Measurements from ENCODE around the gene RABGAP1.

RABGAP1 gene

DNA sequence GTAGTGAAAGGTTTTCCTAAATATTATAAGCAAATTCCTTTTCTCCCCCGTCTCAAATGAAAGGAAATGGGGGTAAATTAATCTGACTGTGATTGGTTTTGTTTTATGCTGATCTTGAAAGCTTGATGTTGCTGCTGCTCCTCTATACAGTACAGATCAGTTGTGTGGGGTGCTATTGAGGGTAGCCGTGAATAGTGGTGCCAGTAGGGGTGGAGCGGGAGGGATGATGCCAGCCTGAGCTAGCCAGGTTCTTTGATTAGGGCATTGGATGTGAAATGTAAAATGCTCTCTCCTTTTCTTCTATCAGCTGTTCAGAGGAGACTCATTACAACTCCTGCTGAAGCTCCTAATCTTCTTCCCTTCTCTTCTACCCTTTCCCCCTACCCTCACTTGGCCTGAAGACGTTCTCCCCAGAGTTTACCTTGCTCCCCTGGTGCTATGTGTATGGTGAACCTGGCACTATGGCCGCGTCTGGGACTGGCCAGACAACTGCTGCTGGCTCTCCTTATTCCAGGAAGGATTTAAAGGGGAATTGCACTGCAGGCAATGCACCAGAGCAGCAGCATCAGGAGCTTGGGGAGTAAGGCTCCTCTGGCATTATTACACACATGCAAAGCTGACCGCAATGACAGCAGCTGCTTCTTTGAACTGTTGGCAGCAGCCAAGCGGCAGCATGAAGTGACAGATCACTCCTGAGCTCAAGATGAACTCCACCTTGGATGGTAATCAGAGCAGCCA, 93.2 kb downstream of the RABGAP1 start:
- DNase-seq (ENCODE audit: low read depth), result no peak
- no peak overlapping the region for H3K4me3 ChIP-seq (ENCODE audit: low read depth, low read length)
- TF ChIP-seq, protein P1, sequence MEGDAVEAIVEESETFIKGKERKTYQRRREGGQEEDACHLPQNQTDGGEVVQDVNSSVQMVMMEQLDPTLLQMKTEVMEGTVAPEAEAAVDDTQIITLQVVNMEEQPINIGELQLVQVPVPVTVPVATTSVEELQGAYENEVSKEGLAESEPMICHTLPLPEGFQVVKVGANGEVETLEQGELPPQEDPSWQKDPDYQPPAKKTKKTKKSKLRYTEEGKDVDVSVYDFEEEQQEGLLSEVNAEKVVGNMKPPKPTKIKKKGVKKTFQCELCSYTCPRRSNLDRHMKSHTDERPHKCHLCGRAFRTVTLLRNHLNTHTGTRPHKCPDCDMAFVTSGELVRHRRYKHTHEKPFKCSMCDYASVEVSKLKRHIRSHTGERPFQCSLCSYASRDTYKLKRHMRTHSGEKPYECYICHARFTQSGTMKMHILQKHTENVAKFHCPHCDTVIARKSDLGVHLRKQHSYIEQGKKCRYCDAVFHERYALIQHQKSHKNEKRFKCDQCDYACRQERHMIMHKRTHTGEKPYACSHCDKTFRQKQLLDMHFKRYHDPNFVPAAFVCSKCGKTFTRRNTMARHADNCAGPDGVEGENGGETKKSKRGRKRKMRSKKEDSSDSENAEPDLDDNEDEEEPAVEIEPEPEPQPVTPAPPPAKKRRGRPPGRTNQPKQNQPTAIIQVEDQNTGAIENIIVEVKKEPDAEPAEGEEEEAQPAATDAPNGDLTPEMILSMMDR (IDR thresholded peaks at IDR 0.05; ENCODE audit: low read depth, low read length, missing control alignments), result no peak

DNA sequence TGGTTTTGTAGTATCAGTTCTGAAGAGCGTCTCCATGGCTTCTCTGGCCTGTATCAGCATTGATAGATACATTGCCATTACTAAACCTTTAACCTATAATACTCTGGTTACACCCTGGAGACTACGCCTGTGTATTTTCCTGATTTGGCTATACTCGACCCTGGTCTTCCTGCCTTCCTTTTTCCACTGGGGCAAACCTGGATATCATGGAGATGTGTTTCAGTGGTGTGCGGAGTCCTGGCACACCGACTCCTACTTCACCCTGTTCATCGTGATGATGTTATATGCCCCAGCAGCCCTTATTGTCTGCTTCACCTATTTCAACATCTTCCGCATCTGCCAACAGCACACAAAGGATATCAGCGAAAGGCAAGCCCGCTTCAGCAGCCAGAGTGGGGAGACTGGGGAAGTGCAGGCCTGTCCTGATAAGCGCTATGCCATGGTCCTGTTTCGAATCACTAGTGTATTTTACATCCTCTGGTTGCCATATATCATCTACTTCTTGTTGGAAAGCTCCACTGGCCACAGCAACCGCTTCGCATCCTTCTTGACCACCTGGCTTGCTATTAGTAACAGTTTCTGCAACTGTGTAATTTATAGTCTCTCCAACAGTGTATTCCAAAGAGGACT, 94.2 kb downstream of the RABGAP1 start:
- no peak overlapping the region for H3K4me3 ChIP-seq (ENCODE audit: low read depth, low read length)
- TF ChIP-seq, protein P1 (IDR thresholded peaks at IDR 0.05; ENCODE audit: low read depth, low read length, missing control alignments), result no peak
- DNase-seq (ENCODE audit: low read depth), result no peak

DNA sequence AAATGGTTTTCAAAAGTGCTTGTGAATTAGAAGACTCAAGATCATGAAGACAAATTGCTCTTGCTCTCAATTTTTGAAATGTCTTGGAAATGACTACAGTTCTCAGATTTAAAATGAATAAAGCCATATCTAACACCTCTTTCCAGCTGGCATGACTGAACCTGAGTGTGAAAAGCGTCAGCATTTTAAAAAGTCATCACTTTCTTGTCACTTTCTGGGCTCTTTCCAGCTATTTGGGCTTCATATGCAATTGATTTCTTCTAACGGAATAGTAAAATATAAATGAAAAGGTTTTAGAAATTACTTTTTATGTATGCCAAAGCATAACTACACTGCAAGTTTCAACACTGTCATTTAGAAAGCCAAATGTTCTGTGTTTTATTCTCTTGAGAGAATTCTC, 95.0 kb downstream of the RABGAP1 start:
- H3K4me3 ChIP-seq (ENCODE audit: low read depth, low read length), result no peak overlapping the region
- TF ChIP-seq, protein P1 (IDR thresholded peaks at IDR 0.05; ENCODE audit: low read depth, low read length, missing control alignments), result no peak
- DNase-seq (ENCODE audit: low read depth), result no peak

DNA sequence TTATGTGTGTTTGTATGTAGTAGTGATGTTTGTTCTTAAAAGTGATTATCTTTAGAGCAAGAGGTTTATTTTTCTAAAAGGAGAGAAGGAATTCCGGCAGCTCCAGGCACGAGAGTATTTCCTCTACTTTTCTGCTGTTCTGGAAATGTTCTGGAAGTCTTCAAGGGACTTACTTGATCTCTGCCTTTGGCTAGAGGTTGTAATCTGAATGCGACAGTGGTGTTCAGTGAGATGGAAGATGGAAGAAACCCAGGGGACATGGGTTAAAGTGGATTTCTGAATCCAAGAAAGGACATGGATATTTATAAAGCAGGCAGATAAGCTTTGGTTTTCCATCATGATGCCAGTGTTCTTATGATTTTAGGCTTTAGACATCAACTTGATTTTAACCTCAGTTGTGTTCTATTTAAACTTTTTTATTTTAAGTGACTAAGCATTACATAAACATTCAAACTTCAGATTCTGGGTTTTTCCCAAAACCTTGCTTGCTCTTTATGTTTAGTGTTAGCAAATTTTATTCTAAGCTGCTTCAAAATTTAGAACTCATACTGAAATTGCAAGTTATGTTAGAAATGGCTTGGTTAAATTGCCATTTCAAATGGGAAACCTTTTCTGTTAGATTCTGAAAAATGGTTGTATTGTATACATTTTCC, 96.2 kb downstream of the RABGAP1 start:
- DNase-seq (ENCODE audit: low read depth), result no peak

DNA sequence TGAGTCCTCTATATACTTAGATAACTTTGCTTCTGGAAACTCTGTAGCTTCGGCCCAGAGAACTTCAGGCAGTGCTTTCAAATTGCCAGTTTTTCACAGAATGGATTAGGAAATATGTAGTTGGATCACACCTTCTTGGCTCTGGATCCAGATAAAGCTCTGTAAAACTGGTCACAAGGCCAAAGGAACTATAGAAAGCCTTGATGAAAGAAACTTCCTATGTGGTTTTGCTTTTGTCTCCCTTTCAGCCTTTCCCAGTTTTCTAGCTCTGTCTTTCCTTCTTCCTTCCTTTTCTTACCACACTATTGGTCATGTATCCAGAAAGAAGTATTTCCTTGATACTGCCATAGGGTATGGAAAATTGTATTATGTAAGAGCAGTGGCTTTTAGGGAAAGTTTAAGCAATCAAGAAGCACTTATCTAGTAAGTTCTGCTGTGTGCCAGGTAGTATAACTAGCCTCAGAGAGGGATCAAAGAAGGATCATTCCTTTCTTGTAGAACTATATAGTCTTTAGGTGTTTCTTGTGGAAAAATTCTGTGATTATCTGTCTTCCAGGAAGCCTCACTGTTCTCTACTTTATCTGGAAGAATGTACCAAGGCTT, 98.9 kb downstream of the RABGAP1 start:
- TF ChIP-seq, protein P1 (IDR thresholded peaks at IDR 0.05; ENCODE audit: low read depth, low read length, missing control alignments), result no peak
- DNase-seq (ENCODE audit: low read depth), result no peak
- no peak overlapping the region for H3K4me3 ChIP-seq (ENCODE audit: low read depth, low read length)

More for the DNA sequence above, 96.2 kb downstream of the RABGAP1 start:
- no peak overlapping the region for H3K4me3 ChIP-seq (ENCODE audit: low read depth, low read length)
- TF ChIP-seq, protein P1 (IDR thresholded peaks at IDR 0.05; ENCODE audit: low read depth, low read length, missing control alignments), result no peak

DNA sequence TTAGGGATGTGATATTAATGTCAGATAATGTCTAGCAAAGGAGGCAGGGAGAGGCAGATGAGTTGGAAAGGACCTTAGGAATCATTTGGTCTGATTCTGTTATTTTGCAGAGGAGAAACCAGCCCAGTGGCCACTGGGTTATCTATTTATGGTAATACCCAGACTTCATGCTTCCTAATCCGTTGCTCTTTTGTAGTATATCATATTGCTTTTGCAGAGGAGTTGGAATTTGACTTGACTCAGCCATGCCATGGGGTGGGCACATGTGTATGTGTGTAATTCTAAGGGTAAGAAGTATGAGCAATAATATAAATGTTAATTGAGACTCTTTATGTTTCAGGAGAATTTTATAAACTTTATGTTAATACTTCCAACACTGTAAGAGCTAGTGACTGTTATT, 100.0 kb downstream of the RABGAP1 start:
- DNase-seq (ENCODE audit: low read depth), result no peak
- TF ChIP-seq, protein P1 (IDR thresholded peaks at IDR 0.05; ENCODE audit: low read depth, low read length, missing control alignments), result no peak
- no peak overlapping the region for H3K4me3 ChIP-seq (ENCODE audit: low read depth, low read length)

All from GM12864 (cell line).